GM23338 (cell line): ENCODE measurements around the gene TAOK2.

ENCODE experiments used
- EZH2 ChIP-seq: fragments of 200-600 bp; sonication (generic); IDR thresholded peaks from one replicate; pipeline ENCODE4 v1.8.0; 2017; ENCODE audit warnings: antibody characterized with exemption, mild to moderate bottlenecking, low read depth; ENCODE audit not compliant: unreplicated experiment
- TF ChIP-seq, protein P1 (sequence below), 2 experiments: fragments of 200-600 bp in 1 of 2; sonication (generic) in 1 of 2; conservative IDR thresholded peaks; 2 replicates each; pipeline versions ENCODE4 v1.5.1 to v1.6.1; 2016 to 2017; ENCODE audit warnings: antibody characterized with exemption in 2 of 2, low read depth in 2 of 2, mild to moderate bottlenecking in 2 of 2, moderate library complexity in 1 of 2

DNA sequence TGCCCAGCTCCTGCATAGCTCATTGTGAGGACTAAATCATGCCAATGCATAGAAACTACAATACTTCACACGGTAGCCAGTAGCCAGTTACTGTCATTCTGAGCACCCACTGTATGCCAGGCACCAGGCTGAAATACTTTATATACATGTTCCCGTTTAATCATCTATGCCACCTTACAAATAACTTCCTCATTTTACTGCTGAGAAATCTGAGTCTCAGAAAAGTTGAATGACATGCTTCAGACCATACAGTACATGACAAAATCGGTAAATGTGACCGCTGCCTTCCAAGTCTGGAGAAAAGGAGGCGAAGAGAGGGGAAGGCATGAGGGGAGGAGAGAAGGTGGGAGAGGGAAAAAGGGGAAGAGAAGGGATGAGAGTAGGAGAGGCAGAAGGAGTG is 66.6 kb downstream of the TAOK2 start:
- TF ChIP-seq EZH2: no peak
- TF ChIP-seq, protein P1, sequence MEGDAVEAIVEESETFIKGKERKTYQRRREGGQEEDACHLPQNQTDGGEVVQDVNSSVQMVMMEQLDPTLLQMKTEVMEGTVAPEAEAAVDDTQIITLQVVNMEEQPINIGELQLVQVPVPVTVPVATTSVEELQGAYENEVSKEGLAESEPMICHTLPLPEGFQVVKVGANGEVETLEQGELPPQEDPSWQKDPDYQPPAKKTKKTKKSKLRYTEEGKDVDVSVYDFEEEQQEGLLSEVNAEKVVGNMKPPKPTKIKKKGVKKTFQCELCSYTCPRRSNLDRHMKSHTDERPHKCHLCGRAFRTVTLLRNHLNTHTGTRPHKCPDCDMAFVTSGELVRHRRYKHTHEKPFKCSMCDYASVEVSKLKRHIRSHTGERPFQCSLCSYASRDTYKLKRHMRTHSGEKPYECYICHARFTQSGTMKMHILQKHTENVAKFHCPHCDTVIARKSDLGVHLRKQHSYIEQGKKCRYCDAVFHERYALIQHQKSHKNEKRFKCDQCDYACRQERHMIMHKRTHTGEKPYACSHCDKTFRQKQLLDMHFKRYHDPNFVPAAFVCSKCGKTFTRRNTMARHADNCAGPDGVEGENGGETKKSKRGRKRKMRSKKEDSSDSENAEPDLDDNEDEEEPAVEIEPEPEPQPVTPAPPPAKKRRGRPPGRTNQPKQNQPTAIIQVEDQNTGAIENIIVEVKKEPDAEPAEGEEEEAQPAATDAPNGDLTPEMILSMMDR (conservative IDR thresholded peaks at IDR 0.05; ENCODE audit: low read depth in 2 of 2): no peak
